Suprapubic skin (tissue), 4 donors: ENCODE data around the gene ADAM19.

Source experiments
- CTCF ChIP-seq, 2 donors: fragments of 200-600 bp in 1 of 2; fragments of 450-650 bp in 1 of 2; sonication (generic) in 1 of 2; IDR thresholded peaks; one replicate each; pipeline ENCODE4 v1.5.1; 2016 to 2019; ENCODE audit warnings: antibody characterized with exemption in 2 of 2, mild to moderate bottlenecking in 1 of 2, moderate library complexity in 1 of 2
- POLR2A ChIP-seq, 2 donors: fragments of 450-650 bp; IDR thresholded peaks; one replicate each; pipeline ENCODE4 v1.6.1; 2017; ENCODE audit warnings: antibody characterized with exemption in 2 of 2, mild to moderate bottlenecking in 2 of 2, moderate library complexity in 2 of 2
- POLR2AphosphoS5 ChIP-seq, 3 donors: sonication (generic); formaldehyde crosslinking; IDR thresholded peaks; one replicate each; pipeline ENCODE4 v1.6.1; 2017; ENCODE audit warnings: antibody characterized with exemption in 3 of 3

- TF ChIP-seq CTCF (IDR thresholded peaks at IDR 0.05) = no peak
- TF ChIP-seq POLR2AphosphoS5 (IDR thresholded peaks at IDR 0.05) = no peak
- no peak for TF ChIP-seq POLR2A (IDR thresholded peaks at IDR 0.05)
Observed at GRCh38 chr5:157492886-157493285, 82.7 kb downstream of the ADAM19 start.
